ENCODE measurements around the gene MSI1.

MSI1 gene

DNA sequence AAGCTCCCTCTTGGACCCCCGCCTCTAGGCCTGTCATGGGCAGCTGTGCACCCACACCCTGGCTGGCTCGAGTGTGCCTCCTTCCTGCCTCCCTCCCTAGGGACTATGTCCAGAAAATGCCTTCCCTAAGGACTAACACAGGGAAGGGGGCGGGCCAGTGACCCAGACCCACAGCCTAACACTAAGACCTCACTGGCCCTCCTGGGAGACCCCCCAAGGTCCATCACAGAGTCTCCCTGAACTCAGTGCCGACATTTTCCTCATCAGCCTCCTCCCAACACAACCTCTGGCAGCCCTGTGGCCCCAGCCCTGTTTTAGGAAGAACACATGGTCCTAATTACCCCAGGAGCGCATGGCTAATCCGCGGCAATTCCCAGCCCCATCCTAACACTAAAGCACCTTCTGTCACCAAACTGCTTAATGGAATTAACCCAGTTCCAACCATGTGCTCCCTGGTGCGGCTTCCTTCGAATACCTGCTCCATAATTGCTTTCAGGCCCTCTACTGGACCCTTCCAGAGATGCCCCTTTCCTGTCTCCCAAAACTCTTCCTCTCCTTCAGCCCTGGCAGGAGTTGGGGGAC is 5.6 kb downstream of the MSI1 start:
- TF ChIP-seq, protein P1, sequence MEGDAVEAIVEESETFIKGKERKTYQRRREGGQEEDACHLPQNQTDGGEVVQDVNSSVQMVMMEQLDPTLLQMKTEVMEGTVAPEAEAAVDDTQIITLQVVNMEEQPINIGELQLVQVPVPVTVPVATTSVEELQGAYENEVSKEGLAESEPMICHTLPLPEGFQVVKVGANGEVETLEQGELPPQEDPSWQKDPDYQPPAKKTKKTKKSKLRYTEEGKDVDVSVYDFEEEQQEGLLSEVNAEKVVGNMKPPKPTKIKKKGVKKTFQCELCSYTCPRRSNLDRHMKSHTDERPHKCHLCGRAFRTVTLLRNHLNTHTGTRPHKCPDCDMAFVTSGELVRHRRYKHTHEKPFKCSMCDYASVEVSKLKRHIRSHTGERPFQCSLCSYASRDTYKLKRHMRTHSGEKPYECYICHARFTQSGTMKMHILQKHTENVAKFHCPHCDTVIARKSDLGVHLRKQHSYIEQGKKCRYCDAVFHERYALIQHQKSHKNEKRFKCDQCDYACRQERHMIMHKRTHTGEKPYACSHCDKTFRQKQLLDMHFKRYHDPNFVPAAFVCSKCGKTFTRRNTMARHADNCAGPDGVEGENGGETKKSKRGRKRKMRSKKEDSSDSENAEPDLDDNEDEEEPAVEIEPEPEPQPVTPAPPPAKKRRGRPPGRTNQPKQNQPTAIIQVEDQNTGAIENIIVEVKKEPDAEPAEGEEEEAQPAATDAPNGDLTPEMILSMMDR (IDR thresholded peaks at IDR 0.05; ENCODE audit: extremely low read depth, missing control alignments), result no peak
- DNase-seq (ENCODE audit: low spot score), result no peak

DNA sequence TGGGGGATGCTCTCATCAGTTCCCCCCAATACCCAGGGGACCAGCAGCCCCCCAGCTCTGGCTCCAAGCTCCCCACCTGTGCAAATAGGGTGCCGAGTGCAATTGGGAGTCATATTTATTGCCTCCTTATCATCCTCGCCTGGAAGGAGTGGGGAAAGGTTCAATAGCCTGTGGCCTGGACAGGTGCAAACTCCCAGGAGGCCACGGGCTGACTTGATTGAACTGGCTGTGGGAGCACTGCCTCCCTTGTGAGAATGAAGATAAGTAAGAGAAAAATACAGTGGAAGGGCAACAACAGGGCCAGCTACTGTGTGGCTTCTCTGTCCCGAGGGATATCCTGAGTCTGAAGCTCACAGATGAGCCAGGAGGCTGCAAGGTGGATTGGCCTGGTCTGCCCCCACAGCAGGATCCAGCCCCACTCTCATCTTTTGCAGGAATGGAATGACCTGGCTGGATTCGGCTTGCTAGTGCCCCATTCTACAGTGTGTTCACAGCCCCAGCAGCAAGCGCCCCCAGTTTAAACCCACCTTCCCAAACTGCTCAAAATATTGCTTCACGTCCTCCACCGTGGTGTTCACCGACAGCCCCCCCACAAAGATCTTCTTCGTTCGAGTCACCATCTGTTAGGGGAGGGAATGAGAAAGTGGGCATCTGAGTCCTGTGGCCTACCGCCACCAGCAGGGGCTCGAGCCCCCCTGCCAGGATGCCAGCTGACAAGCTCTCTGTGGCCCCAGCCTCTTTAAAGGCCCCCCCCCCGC is 6.3 kb downstream of the MSI1 start:
- no peak for DNase-seq (ENCODE audit: low spot score)
- TF ChIP-seq, protein P1 (IDR thresholded peaks at IDR 0.05; ENCODE audit: extremely low read depth, missing control alignments), result no peak

DNA sequence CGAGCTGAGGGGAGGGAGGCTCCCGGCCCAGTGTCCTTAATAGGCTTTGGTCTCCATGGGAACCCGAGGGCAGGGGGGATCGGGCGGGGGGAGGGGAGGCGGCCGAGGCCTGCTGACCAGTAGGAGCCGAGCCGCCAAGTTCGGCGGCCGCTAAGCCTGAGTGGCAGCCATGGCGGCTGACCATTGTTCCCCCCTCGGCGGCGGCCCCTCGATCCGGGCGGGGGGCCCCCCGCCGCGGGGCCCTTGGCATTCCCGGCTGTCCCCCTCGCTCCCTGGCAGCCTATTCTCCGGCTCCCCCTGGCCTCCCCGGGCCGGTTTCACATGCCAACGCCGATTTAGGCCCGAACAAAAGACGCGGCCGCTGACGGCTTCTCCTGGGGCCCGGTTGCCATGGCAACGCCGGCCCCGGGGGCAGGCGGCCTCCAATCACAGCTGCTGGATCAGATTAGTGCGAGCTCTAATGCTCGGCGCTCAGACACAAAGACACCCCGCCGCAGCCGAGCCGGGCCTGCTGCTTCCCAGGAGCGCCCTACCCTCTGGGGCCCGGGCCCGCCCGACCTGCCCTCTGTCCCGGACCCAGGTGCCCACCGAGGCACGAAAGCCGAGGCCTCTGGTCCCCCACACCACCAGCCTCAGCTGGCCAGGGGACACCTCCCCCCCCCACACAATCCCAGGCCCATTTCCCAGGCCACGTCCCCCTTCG is 7.3 kb downstream of the MSI1 start:
- DNase-seq (ENCODE audit: low spot score), result peak; percentile 77
- TF ChIP-seq, protein P1 (IDR thresholded peaks at IDR 0.05; ENCODE audit: extremely low read depth, missing control alignments), result no peak

DNA sequence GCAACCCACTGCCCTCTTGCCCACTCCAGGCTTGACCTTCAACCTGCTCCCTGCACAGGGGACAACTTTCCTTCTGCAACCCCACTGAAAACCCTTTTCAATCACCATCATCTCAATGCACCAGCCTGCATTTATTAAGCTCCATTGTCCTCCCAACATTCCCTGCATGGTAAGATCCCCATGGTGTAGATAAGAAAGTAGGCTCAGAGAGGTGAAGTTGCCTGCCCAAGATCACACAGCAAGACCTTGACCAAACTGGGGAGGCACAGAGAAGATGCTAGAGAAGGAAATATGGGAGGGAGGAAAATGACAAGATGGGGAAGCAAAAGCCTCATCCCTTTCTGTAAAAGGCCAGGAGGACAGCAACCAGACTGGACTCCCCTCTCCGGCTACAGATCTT is 9.8 kb downstream of the MSI1 start:
- DNase-seq (ENCODE audit: low spot score), result no peak
- TF ChIP-seq, protein P1 (IDR thresholded peaks at IDR 0.05; ENCODE audit: extremely low read depth, missing control alignments), result no peak

DNA sequence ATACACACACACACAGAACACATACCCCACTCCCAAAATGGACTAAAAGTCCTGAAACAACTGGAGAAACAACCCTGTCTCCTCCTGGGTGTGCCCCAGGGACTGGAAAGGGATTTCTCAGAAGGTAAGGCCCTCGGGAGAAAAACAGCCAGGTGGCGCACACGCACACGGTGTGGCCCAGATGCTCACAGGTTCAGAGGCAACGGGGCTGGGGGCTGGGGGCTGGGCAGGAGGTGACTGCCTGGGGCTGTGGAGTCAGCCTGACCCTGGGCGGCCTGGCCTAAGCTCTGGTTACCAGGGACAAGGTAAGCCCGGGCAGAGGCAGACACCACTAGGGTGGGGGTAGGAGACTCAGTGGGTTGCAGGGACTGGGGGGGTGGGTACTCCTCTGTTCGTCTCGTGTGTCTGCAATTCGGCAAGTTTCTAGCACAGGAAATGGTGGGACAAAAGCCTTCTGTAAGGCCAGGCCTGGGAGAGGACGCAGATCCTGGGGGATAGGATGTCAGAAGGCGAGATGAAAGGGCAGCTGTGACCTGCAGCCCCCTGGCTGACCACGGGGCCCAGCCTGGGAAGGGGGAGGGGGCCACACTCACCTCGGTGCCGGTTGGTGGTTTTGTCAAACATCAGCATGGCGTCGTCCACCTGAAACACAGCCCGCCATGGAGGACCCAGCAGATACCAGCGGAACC is 10.4 kb downstream of the MSI1 start:
- TF ChIP-seq, protein P1 (IDR thresholded peaks at IDR 0.05; ENCODE audit: extremely low read depth, missing control alignments), result no peak
- no peak for DNase-seq (ENCODE audit: low spot score)

DNA sequence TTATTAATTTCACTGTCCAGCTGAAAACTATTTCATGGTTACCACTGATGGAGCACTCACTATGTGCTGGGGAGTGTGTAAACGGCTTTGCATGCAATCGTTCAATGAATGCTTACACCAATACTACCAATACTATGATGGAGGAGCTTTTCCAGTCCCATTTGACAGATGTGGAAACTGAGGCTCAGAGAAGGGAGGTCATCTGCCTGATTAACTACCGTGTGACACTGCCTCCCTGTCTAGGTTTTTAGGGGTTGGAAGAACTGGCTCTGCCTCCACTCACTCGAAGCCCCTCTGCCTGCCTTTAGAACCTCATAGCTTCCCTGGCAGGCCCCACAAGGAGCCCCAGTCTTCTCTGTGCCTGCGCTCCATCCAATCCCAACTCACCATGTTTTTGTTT is 11.9 kb downstream of the MSI1 start:
- TF ChIP-seq, protein P1 (IDR thresholded peaks at IDR 0.05; ENCODE audit: extremely low read depth, missing control alignments), result no peak
- DNase-seq (ENCODE audit: low spot score), result no peak
